Adipocyte (in vitro differentiated cells): Measurements from ENCODE around the gene CENPF.
A peak's percentile ranks its signal among the peaks of the same experiment; 100 is the strongest.
"Not testable (repeated sequence)": the region's sequence is repeated elsewhere in the genome, so short reads cannot be mapped to it uniquely, and the experiment has no call there.

Source experiments
- DNase-seq: peaks from one replicate; pipeline ENCODE4 v3.0.0-alpha.2; 2015; ENCODE audit warnings: low read depth
- H3K27me3 ChIP-seq: replicated peaks from 2 replicates; pipeline ENCODE4 v1.7.0; 2013; ENCODE audit warnings: mild to moderate bottlenecking, low read length, moderate library complexity; ENCODE audit not compliant: control insufficient read depth, insufficient read depth
- H3K36me3 ChIP-seq: 2 replicates; pipeline ENCODE4 v1.7.0; 2013; ENCODE audit warnings: low read length, mild to moderate bottlenecking, moderate library complexity; ENCODE audit not compliant: control insufficient read depth, insufficient read depth, severe bottlenecking
- H3K4me1 ChIP-seq: 2 replicates; pipeline ENCODE4 v1.7.0; 2013; ENCODE audit warnings: mild to moderate bottlenecking, low read length, moderate library complexity; ENCODE audit not compliant: control insufficient read depth, insufficient read depth
- H3K4me3 ChIP-seq: 2 replicates; pipeline ENCODE4 v1.7.0; 2013; ENCODE audit warnings: mild to moderate bottlenecking, low read length, moderate library complexity
- H3K9ac ChIP-seq: 2 replicates; pipeline ENCODE4 v1.7.0; 2013; ENCODE audit warnings: mild to moderate bottlenecking, low read length, moderate library complexity
- H3K9me3 ChIP-seq: 2 replicates; pipeline ENCODE4 v1.7.0; 2013; ENCODE audit warnings: mild to moderate bottlenecking, low read length, moderate library complexity; ENCODE audit not compliant: control insufficient read depth

The CENPF gene

DNA sequence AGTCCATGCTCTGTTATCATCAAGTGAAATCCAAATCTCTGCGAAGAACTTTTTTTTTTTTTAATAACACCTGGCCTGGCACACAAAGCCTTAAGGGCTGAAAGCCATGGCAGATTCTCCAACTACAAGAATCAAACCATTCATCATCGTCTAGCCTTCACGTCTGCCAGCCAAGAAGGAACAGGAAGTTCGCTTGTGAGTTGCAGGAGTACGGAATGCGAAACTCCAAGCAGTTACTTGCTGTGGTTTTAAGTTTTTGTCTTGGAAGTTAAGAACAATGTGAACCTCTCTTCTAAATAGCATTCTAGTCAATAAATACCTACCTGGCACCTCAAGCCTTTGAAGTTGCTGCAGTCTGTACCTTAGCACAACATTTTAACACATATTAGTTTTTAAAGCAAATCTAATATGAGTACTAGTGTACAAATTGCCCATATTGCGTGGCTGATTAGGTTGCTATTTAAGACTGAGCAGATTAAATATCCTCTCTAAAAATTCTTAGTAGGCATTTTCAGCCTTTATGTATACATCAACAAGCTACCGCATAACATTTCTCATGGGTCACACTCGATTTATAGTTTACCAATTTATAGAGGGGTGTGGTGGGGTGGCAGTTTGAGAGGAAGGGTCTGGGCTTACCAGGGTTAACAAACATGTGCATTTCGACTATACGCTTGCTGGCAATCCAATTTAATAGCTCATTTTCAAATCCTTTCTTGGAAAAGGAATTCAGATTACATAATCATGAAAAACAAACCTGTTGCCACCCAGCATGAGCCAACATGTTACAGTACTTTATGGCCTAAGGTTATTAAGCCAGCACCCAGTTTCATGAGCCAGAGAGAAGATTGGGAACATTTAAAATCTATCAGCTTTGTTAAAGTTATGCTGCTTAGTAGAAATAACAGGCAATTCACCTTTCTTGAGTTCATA lies 29.3 kb upstream of the CENPF start:
- DNase-seq = no peak
- no peak overlapping the region for H3K9ac ChIP-seq
- no peaks in the 10 kb centered on the region for H3K36me3 ChIP-seq

DNA sequence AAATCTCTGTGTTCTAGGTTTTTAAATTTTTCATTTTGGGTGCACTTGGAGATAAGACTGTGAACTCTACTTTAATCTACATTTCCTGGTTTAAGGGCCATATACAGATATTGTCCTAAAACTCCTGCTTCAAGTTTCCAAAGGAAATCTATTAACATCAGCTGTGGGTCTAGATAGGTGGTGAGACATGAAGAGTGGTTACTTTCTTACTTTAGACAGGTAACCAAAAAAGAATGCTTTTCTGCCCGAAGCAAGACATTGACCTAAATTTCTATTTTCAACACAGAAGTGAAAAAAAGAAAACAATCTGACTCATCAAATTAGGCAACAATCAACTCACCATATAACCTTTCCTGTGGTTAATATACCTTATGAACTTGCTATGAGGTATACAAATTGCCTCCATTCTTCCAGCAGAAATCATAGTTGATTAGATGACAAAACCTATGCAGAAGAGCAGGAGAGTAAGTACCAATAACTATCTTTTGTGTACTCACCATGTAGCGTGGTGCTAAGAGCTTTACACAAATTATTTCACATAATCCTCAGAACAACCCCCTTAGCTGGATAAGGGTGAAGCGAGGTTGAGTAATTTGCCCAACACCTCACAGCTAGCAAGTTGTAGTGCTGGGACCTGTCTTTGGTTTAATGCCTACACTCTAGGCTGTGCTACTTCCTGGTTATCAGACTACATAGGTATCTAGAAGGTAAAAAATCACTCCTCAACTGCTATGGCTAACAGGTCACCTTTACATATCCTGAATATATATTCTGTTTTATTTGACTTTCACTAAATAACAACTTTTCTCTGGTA lies 28.2 kb upstream of the CENPF start:
- DNase-seq = no peak
- peaks cover 14% of the 10 kb centered on the region for H3K9me3 ChIP-seq
- H3K4me1 ChIP-seq = peaks cover 16% of the 10 kb centered on the region
- no peak overlapping the region for H3K4me3 ChIP-seq
- no peak overlapping the region for H3K9ac ChIP-seq
- no peaks in the 10 kb centered on the region for H3K36me3 ChIP-seq
- H3K27me3 ChIP-seq = no peaks in the 10 kb centered on the region

More for the DNA sequence above, 29.3 kb upstream of the CENPF start:
- H3K9me3 ChIP-seq = peaks cover 14% of the 10 kb centered on the region
- H3K4me3 ChIP-seq = no peak overlapping the region
- no peaks in the 10 kb centered on the region for H3K27me3 ChIP-seq
- H3K4me1 ChIP-seq = peaks cover 26% of the 10 kb centered on the region

- H3K36me3 ChIP-seq, H3K4me3 ChIP-seq, H3K4me1 ChIP-seq, H3K27me3 ChIP-seq, DNase-seq, H3K9ac ChIP-seq: not testable (repeated sequence)
- peaks cover 14% of the 10 kb centered on the region for H3K9me3 ChIP-seq
These were observed 26.9 kb upstream of the CENPF start for GRCh38 chr1:214576120-214576519.

DNA sequence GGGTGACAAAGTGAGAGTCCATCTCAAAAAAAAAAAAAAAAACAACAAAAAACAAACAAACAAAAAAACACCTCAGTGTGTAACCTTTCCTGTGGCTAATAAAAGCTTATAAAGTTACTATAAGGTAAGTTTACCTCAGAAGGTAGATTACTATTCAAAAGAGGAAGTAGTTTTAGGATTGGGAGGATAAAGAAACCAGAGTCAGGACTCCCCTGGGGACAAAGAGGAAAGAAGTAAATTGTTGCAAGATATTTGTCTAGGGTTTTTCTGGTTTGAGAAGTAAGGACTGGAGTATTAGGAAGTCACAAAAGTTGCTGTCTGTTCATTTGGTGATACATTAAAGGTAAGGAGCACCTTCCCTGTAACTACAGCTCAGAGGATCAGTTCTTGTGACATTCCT lies 23.8 kb upstream of the CENPF start:
- no peak overlapping the region for H3K4me3 ChIP-seq
- peaks cover 21% of the 10 kb centered on the region for H3K4me1 ChIP-seq
- no peak for DNase-seq
- no peaks in the 10 kb centered on the region for H3K36me3 ChIP-seq
- H3K27me3 ChIP-seq = no peaks in the 10 kb centered on the region
- H3K9me3 ChIP-seq = peaks cover 14% of the 10 kb centered on the region
- no peak overlapping the region for H3K9ac ChIP-seq

- Histone ChIP-seq H3K4me1 (peaks cover 21% of the 10 kb centered on the region), H3K9me3 (peaks cover 2% of the 10 kb centered on the region), H3K4me3 (no peak overlapping the region), H3K27me3 (no peaks in the 10 kb centered on the region), H3K36me3 (no peaks in the 10 kb centered on the region), H3K9ac (no peak overlapping the region)
- peak; percentile 56 for DNase-seq
These were observed 21.2 kb upstream of the CENPF start for GRCh38 chr1:214581785-214582184.

DNA sequence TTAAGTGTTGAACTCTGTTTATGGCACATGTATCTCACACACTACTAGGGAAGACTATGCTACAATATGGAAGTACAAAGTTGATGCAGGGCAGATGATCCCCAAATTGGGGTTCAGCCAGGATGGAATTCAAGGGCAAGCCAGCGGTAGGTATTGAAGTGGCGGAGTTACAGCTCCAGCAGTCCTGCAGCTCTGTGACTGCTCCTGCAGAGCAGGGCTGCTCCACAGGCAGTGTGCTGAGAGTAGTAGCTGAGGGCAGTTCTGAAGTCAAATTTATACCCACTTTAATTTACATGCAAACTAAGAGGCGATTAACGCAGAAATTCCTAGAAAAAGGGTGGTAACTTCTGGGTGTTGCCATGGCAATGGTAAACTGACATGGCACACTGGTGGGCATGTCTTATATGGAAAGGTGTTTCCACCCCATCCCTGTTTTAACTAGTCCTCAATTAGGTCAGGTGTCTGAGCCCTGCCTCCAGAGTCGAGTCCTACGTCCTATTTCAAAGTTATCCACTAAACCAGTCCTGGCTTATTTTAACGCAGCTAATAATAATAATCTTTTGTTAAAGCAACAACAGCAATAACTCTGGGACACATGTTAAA lies 20.6 kb upstream of the CENPF start:
- Histone ChIP-seq H3K4me1 (peaks cover 21% of the 10 kb centered on the region), H3K4me3 (no peak overlapping the region), H3K36me3 (no peaks in the 10 kb centered on the region), H3K9ac (no peak overlapping the region), H3K27me3 (no peaks in the 10 kb centered on the region), H3K9me3 (no peaks in the 10 kb centered on the region)
- no peak for DNase-seq

DNA sequence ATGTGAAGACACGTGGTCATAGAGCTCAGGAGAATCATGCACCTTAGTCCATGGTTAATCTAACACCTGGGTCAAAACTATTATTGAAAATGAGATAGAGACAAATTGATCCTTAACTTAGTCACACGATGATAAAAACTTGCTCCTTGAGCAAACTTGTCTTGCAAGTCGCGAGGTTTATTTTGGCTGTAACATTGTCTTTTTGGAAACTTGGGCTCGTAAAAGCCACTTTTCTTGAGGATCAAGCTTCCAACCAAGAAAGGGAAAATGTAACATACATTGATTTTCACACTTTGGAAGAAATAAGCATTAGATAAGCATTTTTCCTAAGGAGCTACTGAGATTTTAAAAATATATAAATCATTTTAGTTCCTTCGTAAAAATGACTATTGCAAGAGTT lies 19.9 kb upstream of the CENPF start:
- no peak overlapping the region for H3K4me3 ChIP-seq
- H3K9ac ChIP-seq = no peak overlapping the region
- H3K36me3 ChIP-seq = no peaks in the 10 kb centered on the region
- H3K27me3 ChIP-seq = no peaks in the 10 kb centered on the region
- no peak for DNase-seq
- H3K4me1 ChIP-seq = peaks cover 21% of the 10 kb centered on the region
- no peaks in the 10 kb centered on the region for H3K9me3 ChIP-seq

GRCh38 chr1:214583824-214584554 lies 19.0 kb upstream of the CENPF start:
- H3K4me3 ChIP-seq = no peak overlapping the region
- no peak overlapping the region for H3K9ac ChIP-seq
- H3K36me3 ChIP-seq = no peaks in the 10 kb centered on the region
- peaks cover 21% of the 10 kb centered on the region for H3K4me1 ChIP-seq
- H3K9me3 ChIP-seq = no peaks in the 10 kb centered on the region
- no peak for DNase-seq
- H3K27me3 ChIP-seq = no peaks in the 10 kb centered on the region

DNA sequence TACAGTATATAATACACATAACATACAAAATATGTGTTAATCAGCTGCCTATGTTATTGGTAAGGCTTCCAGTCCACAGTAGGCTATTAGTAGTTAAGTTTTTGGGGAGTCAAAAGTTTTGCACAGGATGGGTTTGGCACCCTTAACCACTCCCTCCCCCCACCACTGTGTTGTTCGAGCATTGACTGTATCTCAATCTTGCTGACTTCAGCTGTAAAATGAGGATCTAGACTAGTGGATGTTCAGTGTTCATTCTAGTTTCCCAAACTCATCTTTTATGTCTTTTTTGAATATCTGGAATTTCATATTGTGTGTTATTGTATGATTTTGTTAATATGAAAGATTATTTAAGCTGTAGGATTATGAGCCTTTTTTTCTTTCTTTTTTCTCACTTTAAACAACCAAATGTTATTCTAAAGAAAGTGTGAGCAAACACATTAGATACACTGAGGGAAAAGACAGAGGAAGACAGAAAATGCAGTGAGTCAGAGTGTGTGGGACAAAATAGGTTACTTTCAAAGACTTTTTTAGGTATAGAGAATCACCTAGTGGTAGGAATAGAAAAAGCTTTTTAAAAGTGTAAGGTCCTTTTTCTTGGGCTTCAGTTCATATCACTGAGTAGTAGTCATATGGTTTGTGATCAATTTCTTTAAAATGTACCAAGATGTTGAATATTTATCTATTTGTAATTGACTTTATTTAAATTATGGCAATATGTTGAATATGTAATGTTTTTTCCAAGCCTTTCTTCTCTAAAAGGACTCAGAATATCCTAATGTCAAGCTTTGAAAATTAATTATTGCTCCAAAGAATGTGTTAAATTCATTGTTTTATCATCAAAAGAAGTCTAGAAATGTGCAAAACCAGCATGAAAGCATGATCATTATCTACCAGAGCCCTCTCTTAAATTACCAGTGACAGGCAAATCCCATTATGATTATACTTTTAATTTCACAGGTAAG lies 17.9 kb upstream of the CENPF start:
- H3K9ac ChIP-seq = no peak overlapping the region
- H3K4me3 ChIP-seq = no peak overlapping the region
- peaks cover 21% of the 10 kb centered on the region for H3K4me1 ChIP-seq
- H3K9me3 ChIP-seq = no peaks in the 10 kb centered on the region
- no peaks in the 10 kb centered on the region for H3K27me3 ChIP-seq
- no peaks in the 10 kb centered on the region for H3K36me3 ChIP-seq
- DNase-seq = peak; percentile 82

GRCh38 chr1:214586621-214587020 lies 16.4 kb upstream of the CENPF start:
- no peaks in the 10 kb centered on the region for H3K27me3 ChIP-seq
- H3K36me3 ChIP-seq = no peaks in the 10 kb centered on the region
- no peak overlapping the region for H3K9ac ChIP-seq
- H3K4me1 ChIP-seq = peaks cover 13% of the 10 kb centered on the region
- no peak overlapping the region for H3K4me3 ChIP-seq
- DNase-seq = no peak
- H3K9me3 ChIP-seq = no peaks in the 10 kb centered on the region
